ENCODE data around the gene UBE2Q1. TPM values are rescaled to one million over a fixed set of nuclear protein-coding genes. Genes with fewer than 3 reads are reported as not detected.

Gene UBE2Q1
- total and polyA plus RNA-seq, 2 experiments from 2014 or later = 15.5 to 33.0 TPM

DNA sequence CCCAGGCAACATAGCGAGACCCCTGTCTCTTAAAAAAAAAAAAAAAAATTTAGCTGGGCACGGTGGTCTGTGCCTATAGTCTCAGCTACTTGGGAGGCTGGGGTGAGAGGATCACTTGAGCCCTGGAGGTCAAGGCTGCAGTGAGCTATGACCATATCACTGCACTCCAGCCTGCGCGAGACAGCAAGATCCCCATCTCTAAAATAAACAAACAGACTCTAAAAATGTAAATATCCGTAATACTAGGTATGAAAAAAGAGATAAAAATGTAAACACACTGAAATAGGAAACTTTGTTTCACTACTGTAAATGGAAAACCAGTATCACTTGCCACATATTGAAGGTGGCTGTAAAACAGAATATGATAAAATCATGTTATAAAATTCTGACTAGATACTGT lies 32.3 kb upstream of the UBE2Q1 start (continued):
- TF ChIP-seq JUNB (IDR thresholded peaks at IDR 0.05; ENCODE audit: unreplicated experiment) (no peak), ZNF331 (CRISPR knock-in tag; IDR thresholded peaks at IDR 0.05; ENCODE audit: low read depth) (no peak), EZH2phosphoT487 (IDR thresholded peaks at IDR 0.05; ENCODE audit: unreplicated experiment) (no peak), ZNF114 (CRISPR knock-in tag; IDR thresholded peaks at IDR 0.05) (no peak), EZH2 (IDR thresholded peaks at IDR 0.05; ENCODE audit: low read depth, unreplicated experiment) (no peak)

DNA sequence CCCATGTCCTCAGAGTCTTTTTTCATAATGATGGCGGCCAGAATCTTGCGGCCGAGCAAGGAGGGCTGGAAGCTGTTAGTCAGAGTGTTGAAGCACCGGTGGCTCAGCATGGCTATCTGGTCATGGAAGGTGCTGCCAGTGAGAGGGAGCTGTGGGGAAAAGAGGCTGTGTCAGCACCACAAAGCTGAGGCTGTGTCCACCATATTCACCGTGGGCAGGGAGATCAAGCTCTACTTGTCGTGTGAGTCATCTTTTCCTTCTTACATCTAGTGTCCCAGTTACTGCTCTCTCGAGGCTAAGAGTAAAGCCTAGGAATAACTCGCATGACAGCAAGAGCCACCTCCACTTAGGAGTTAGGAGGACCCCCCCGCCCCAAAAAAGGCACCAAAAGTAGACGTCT lies 31.3 kb upstream of the UBE2Q1 start:
- TF ChIP-seq ZNF114 (CRISPR knock-in tag; IDR thresholded peaks at IDR 0.05) (no peak), CREB1 (CRISPR knock-in tag; IDR thresholded peaks at IDR 0.05; ENCODE audit: low read depth) (no peak), NANOG (IDR thresholded peaks at IDR 0.05; ENCODE audit: borderline replicate concordance) (no peak), POLR2AphosphoS5 (IDR thresholded peaks at IDR 0.05; ENCODE audit: low read depth) (no peak), ZNF331 (CRISPR knock-in tag; IDR thresholded peaks at IDR 0.05; ENCODE audit: low read depth) (no peak)
- TF ChIP-seq, protein P1, sequence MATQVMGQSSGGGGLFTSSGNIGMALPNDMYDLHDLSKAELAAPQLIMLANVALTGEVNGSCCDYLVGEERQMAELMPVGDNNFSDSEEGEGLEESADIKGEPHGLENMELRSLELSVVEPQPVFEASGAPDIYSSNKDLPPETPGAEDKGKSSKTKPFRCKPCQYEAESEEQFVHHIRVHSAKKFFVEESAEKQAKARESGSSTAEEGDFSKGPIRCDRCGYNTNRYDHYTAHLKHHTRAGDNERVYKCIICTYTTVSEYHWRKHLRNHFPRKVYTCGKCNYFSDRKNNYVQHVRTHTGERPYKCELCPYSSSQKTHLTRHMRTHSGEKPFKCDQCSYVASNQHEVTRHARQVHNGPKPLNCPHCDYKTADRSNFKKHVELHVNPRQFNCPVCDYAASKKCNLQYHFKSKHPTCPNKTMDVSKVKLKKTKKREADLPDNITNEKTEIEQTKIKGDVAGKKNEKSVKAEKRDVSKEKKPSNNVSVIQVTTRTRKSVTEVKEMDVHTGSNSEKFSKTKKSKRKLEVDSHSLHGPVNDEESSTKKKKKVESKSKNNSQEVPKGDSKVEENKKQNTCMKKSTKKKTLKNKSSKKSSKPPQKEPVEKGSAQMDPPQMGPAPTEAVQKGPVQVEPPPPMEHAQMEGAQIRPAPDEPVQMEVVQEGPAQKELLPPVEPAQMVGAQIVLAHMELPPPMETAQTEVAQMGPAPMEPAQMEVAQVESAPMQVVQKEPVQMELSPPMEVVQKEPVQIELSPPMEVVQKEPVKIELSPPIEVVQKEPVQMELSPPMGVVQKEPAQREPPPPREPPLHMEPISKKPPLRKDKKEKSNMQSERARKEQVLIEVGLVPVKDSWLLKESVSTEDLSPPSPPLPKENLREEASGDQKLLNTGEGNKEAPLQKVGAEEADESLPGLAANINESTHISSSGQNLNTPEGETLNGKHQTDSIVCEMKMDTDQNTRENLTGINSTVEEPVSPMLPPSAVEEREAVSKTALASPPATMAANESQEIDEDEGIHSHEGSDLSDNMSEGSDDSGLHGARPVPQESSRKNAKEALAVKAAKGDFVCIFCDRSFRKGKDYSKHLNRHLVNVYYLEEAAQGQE (IDR thresholded peaks at IDR 0.05; ENCODE audit: unreplicated experiment) = no peak
- TF ChIP-seq, protein P2, sequence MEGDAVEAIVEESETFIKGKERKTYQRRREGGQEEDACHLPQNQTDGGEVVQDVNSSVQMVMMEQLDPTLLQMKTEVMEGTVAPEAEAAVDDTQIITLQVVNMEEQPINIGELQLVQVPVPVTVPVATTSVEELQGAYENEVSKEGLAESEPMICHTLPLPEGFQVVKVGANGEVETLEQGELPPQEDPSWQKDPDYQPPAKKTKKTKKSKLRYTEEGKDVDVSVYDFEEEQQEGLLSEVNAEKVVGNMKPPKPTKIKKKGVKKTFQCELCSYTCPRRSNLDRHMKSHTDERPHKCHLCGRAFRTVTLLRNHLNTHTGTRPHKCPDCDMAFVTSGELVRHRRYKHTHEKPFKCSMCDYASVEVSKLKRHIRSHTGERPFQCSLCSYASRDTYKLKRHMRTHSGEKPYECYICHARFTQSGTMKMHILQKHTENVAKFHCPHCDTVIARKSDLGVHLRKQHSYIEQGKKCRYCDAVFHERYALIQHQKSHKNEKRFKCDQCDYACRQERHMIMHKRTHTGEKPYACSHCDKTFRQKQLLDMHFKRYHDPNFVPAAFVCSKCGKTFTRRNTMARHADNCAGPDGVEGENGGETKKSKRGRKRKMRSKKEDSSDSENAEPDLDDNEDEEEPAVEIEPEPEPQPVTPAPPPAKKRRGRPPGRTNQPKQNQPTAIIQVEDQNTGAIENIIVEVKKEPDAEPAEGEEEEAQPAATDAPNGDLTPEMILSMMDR (conservative IDR thresholded peaks at IDR 0.05; ENCODE audit: low read depth in 2 of 2) = no peak
- TF ChIP-seq, protein P3, sequence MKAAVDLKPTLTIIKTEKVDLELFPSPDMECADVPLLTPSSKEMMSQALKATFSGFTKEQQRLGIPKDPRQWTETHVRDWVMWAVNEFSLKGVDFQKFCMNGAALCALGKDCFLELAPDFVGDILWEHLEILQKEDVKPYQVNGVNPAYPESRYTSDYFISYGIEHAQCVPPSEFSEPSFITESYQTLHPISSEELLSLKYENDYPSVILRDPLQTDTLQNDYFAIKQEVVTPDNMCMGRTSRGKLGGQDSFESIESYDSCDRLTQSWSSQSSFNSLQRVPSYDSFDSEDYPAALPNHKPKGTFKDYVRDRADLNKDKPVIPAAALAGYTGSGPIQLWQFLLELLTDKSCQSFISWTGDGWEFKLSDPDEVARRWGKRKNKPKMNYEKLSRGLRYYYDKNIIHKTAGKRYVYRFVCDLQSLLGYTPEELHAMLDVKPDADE (IDR thresholded peaks at IDR 0.05) = no peak
- H3K4me1 ChIP-seq (ENCODE audit: insufficient read depth) = no peaks in the 10 kb centered on the region
- H4K20me1 ChIP-seq (replicated peaks; ENCODE audit: insufficient read depth) = peaks cover 37% of the 10 kb centered on the region
- DNase-seq (ENCODE audit: low spot score) (no peak), ATAC-seq (no peak)
- H3F3A ChIP-seq (replicated peaks; ENCODE audit: low read depth) = no peaks in the 10 kb centered on the region
- H3K27me3 ChIP-seq (ENCODE audit: insufficient read depth) = no peaks in the 10 kb centered on the region
- no peak overlapping the region for H3K4me3 ChIP-seq
- no peaks in the 10 kb centered on the region for H3K4me1 Mint-ChIP-seq
- H3K4me2 ChIP-seq = no peak overlapping the region
- no peak overlapping the region for H3K27ac Mint-ChIP-seq
- H3K36me3 Mint-ChIP-seq (ENCODE audit: low read depth) = peaks cover 94% of the 10 kb centered on the region
- no peak overlapping the region for H3K4me3 Mint-ChIP-seq
- H3K27me3 Mint-ChIP-seq (ENCODE audit: insufficient read depth, low read depth, poor library complexity) = peaks cover 2% of the 10 kb centered on the region
- H3K79me2 ChIP-seq (replicated peaks; ENCODE audit: insufficient read depth) = no peaks in the 10 kb centered on the region
- H3K36me3 ChIP-seq (ENCODE audit: insufficient read depth) = peaks cover 95% of the 10 kb centered on the region
- no peaks in the 10 kb centered on the region for H3K9me2 ChIP-seq (ENCODE audit: insufficient read depth)
- H3K9me3 Mint-ChIP-seq = no peaks in the 10 kb centered on the region
- H2AFZ ChIP-seq = no peak overlapping the region
- no peak overlapping the region for H3K27ac ChIP-seq (ENCODE audit: low read depth)

Data from GM23338 (cell line).